ENCODE data around the gene METTL9.
"Not testable (repeated sequence)": the region's sequence is repeated elsewhere in the genome, so short reads cannot be mapped to it uniquely, and the experiment has no call there.

The METTL9 gene

DNA sequence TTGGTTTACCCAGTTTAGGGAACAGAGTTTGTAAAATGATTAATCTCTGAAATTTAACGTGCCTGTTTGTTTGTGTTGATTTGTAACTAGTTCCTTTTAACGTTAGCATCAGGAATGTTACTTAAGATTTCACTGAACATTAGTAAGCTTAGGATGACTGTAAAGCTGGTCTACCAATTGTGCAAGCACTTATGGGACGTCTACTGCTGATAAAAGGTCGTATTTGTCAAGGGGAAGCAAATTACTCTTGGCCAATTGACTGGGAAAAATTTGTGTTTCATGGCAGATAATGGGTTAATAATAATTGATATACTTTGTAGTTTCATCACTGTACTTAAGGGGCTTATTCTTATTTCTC is 11.8 kb downstream of the METTL9 start:
- FAIRE-seq: no peak

- no peak for FAIRE-seq
Measured at GRCh38 chr16:21611556-21612384, 12.4 kb downstream of the METTL9 start.

GRCh38 chr16:21613361-21613760 is 14.0 kb downstream of the METTL9 start:
- no peak for FAIRE-seq

GRCh38 chr16:21613781-21614180 is 14.4 kb downstream of the METTL9 start:
- no peak for FAIRE-seq

GRCh38 chr16:21614896-21615295 is 15.5 kb downstream of the METTL9 start:
- no peak for FAIRE-seq

DNA sequence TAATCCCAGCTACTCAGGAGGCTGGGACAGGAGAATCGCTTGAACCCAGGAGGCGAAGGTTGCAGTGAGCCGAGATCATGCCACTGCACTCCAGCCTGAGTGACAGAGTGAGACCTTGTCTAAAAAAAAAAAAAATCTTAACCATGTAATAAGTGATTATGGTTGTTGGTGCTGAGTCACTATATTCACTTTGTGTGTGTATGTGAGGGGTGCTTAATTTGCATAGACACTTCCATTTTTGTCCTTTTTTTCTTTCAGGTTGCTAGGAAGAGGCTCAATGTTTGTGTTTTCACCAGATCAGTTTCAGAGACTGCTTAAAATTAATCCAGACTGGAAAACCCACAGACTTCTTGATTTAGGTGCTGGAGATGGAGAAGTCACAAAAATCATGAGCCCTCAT is 18.2 kb downstream of the METTL9 start:
- FAIRE-seq: no peak

- FAIRE-seq: no peak
Measured at GRCh38 chr16:21618281-21618680, 18.9 kb downstream of the METTL9 start.

GRCh38 chr16:21619765-21620425 is 20.5 kb downstream of the METTL9 start:
- no peak for FAIRE-seq

DNA sequence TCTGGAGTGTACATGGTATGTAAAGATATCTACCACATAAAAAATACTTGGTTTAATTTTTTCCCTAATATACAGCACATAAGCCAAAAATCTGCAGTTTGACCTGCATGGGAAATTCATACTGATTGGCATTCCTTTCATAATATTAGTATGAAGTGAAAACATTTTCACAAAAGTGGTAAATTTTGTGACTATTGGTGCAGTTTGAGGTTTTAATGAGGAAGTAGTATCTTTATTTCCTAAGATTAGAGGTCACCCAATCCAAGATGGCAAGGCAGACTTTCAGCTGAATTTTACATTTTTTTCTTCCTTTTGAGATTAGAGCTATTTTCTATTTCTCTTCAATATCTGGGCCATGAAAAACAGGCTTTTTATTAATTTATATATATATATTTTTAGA is 21.2 kb downstream of the METTL9 start:
- no peak for FAIRE-seq

- no peak for FAIRE-seq
Measured at GRCh38 chr16:21622545-21622944, 23.2 kb downstream of the METTL9 start.

DNA sequence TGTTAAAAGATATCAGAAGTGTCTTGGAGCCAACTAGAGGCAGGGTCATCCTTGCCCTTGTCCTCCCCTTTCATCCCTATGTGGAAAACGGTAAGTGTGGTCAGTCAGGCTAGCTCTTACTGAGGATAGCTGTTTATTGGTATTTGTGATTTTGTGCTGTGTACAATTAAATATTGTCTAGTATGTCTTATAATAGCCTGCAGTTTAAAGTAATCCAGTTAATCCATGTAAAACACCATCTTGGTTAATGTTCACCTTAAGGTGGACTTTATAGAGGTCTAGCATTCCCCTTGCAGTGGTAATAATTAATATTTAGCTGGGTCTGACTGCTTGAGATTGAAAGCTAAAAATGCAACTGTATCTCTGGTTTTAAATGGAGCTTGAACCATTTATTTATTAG is 25.6 kb downstream of the METTL9 start:
- FAIRE-seq: no peak

- FAIRE-seq: no peak
Measured at GRCh38 chr16:21626659-21627277, 27.4 kb downstream of the METTL9 start.

DNA sequence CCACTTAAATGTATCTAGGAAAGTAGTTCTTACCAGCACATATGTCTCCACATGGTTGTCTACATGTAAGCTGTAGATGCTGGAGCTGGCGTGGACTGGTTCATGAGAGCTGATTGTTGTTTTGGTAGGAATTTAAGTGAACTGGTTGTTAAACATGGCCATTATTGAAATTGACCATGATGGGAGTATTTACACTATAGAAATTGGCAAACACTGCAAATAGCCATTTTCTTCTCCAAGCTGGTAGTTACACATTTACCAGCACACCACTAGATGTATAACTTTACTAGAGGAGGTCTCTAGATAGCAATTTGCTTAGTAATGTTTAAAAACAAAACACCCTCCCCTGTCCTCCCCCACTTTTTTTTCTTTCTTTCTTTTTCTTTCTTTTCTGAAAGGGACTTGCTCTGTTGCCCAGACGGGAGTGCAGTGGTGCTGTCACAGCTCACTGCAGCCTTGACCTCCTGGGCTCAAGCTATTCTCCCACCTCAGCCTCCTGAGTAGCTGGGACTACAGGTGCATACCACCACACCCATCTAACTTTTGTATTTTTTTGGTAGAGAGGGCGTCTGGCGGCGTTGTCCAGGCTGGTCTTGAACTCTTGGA is 28.8 kb downstream of the METTL9 start:
- no peak for FAIRE-seq

DNA sequence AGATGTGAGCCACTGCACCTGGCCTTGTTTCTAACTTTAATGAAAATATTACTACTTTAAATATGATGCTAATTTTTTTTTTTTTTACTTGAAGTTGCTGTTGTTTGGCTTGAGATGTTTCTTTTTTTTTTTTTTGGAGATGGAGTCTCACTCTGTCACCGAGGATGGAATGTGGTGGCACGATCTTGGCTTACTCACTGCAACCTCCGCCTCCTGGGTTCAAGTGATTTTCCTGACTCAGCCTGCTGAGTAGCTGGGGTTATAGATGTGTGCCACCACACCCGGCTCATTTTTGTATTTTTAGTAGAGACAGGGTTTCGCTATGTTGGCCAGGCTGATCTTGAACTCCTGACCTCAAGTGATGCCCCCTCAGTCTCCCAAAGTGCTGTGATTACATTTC is 29.4 kb downstream of the METTL9 start:
- no peak for FAIRE-seq

DNA sequence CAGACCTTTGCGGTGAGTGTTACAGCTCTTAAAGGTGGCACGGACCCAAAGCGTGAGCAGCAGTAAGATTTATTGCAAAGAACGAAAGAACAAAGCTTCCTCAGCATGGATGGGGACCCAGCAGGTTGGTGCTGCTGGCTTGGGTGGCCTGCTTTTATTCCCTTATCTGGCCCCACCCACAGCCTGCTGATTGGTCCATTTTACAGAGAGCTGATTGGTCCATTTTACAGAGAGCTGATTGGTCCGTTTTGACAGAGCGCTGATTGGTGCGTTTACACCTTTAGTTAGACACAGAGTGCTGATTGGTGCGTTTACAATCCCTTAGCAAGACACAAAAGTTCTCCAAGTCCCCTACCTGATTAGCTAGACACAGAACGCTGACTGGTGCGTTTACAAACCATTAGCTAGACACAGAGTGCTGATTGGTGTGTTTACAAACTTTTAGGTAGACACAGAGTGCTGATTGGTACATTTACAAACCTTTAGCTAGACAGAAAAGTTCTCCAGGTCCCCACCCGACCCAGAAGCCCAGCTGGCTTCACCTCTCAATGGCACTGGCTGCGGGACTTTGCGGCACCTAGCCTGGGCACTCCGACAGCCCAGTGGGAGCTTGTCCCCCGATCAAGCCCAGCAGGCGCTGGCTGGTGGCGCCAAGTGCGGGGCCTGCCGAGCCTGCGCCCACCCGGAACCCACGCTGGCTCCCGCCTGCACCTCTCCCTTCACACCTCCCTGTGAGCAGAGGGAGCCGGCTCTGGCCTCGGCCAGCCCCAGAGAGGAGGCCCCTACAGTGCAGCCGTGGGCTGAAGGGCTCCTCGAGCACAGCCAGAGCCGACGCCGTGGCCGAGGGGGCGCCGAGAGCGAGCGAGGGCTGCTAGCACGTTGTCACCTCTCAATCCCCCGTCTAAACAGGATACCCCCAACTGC is 30.5 kb downstream of the METTL9 start:
- FAIRE-seq: not testable (repeated sequence)

DNA sequence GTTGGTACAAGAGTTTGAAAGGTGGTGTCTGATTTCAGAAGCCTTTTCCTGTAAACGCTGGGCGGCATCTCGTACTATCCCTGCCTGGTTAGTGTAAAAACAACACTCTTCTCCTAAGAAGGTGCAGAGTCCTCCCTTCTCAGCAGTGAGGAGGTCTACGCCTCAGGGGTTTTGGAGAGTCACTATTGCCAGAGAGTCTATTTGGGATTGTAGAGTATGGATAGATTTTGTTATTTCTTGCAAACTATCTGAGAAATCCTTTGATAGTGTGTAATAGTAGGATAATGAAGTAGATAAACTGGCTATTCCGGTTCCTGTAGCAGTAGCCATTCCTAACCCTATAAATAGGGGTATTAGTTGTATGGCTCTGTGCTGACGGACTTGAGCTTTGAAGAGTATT is 31.5 kb downstream of the METTL9 start:
- FAIRE-seq: not testable (repeated sequence)

DNA sequence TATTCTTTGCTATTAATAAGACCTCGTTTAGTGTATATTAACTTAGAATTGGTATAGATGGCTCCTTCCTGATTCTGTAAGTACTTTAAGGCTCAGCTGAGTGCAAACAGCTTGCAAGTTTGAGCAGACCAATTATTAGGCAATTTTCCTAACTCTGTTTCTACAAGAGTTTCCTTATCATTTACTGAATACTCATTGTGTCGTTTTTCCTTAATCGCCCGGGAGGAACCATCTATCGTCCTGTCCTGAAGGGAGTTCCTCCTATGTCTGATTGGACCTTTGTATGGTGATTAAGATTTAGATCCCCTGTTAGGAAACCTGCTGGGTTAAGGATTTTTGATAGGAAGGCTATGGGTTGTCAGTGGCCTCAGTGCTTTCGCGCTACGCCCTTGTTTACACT is 32.0 kb downstream of the METTL9 start:
- FAIRE-seq: not testable (repeated sequence)

GRCh38 chr16:21631951-21632575 is 32.7 kb downstream of the METTL9 start:
- not testable (repeated sequence) for FAIRE-seq

- FAIRE-seq: no peak
Measured at GRCh38 chr16:21634216-21634615, 34.8 kb downstream of the METTL9 start.

GRCh38 chr16:21635694-21636093 is 36.3 kb downstream of the METTL9 start:
- not testable (repeated sequence) for FAIRE-seq

GRCh38 chr16:21637032-21637968 is 37.9 kb downstream of the METTL9 start:
- FAIRE-seq: no peak

Measured in colon (tissue), 2 donors.